HepG2 (cell line): Measurements from ENCODE around the gene LENEP. TPM values are rescaled to one million over a fixed set of nuclear protein-coding genes. Genes with fewer than 3 reads are reported as not detected.

Experiments used
- ATAC-seq: fragments of 200-7000 bp; cut with Tn5 transposase; 3 replicates; pipeline ENCODE4 v1.9.1; 2020; ENCODE audit warnings: mild to moderate bottlenecking, moderate library complexity
- BruUV-seq: library from RNA; stranded (reverse); fragments of 400-500 nt; replicated peaks from 2 replicates; lab custom pipeline; 2021; lab: Mats Ljungman, UMichigan
- CTCF ChIA-PET: fragments of 300-600 bp; formaldehyde crosslinking; extraction: SDS; loops from one replicate; lab custom pipeline; 2021; ENCODE audit warnings: low total read pairs, inconsistent platforms, low intra/inter-chr PET ratio; lab: Yijun Ruan, JAX
- POLR2A ChIA-PET: fragments of 350-600 bp; sonication (Branson Sonifier 250); formaldehyde crosslinking; loops from one replicate; lab custom pipeline; 2020; ENCODE audit warnings: antibody characterized with exemption, inconsistent platforms; lab: Yijun Ruan, JAX
- DNase-seq: peaks from one replicate; pipeline ENCODE4 v3.0.0-alpha.2; 2015; ENCODE audit warnings: low spot score
- FAIRE-seq: peaks from 3 replicates; lab custom pipeline; 2011; peaks lifted over from hg19 to GRCh38; lab: Jason Lieb, UNC
- H2AFZ ChIP-seq: one replicate; pipeline ENCODE4 v1.6.1; 2011; ENCODE audit warnings: low read length, inconsistent platforms
- H3K27ac ChIP-seq: fragments of 300-600 bp; 3 replicates; pipeline ENCODE4 v1.8.0; 2011; ENCODE audit warnings: mixed run types, mild to moderate bottlenecking, mixed read lengths, low read length, inconsistent platforms; ENCODE audit not compliant: insufficient read depth; ENCODE audit errors: extremely low read length
- H3K27me3 ChIP-seq, 2 experiments: fragments of 200-600 bp in 1 of 2; 2 replicates in 1 of 2; 3 replicates in 1 of 2; pipeline versions ENCODE4 v1.6.0 to v1.8.0; 2011; ENCODE audit warnings: low read length in 2 of 2, mild to moderate bottlenecking in 2 of 2, moderate library complexity in 2 of 2, inconsistent platforms in 1 of 2; ENCODE audit not compliant: insufficient read depth in 2 of 2, control insufficient read depth in 1 of 2
- H3K36me3 ChIP-seq, 2 experiments: fragments of 200-600 bp in 1 of 2; replicated peaks in 1 of 2; 2 replicates in 1 of 2; 3 replicates in 1 of 2; pipeline versions ENCODE4 v1.5.1 to v1.8.0; 2011; ENCODE audit warnings: low read length in 2 of 2, inconsistent platforms in 1 of 2; ENCODE audit not compliant: insufficient read depth in 2 of 2, control insufficient read depth in 1 of 2
- H3K4me1 ChIP-seq: 2 replicates; pipeline ENCODE4 v1.5.1; 2012; ENCODE audit warnings: low read length, inconsistent platforms; ENCODE audit not compliant: insufficient read depth
- H3K4me2 ChIP-seq: 2 replicates; pipeline ENCODE4 v1.6.0; 2011; ENCODE audit warnings: low read depth, low read length, inconsistent platforms
- H3K4me3 ChIP-seq, 3 experiments: fragments of 200-600 bp in 1 of 3; sonication (generic), shearing (Covaris generic) in 1 of 3; replicated peaks in 1 of 3; 2 replicates each; pipeline ENCODE4 v1.5.1; 2011 to 2016; ENCODE audit warnings: low read length in 3 of 3, inconsistent platforms in 2 of 3, low read depth in 2 of 3, mild to moderate bottlenecking in 2 of 3, control low read depth in 1 of 3, mixed read lengths in 1 of 3; ENCODE audit not compliant: insufficient read depth in 1 of 3
- H3K79me2 ChIP-seq: one replicate; pipeline ENCODE4 v1.6.1; 2011; ENCODE audit warnings: low read length, inconsistent platforms; ENCODE audit not compliant: insufficient read depth
- H3K9ac ChIP-seq: 2 replicates; pipeline ENCODE4 v1.6.0; 2011; ENCODE audit warnings: mild to moderate bottlenecking, low read depth, low read length, inconsistent platforms; ENCODE audit not compliant: insufficient read depth
- H3K9me3 ChIP-seq: 2 replicates; pipeline ENCODE4 v1.5.1; 2012; ENCODE audit warnings: mild to moderate bottlenecking, low read length
- H4K20me1 ChIP-seq: 2 replicates; pipeline ENCODE4 v1.6.0; 2011; ENCODE audit warnings: inconsistent platforms, mild to moderate bottlenecking, low read length, moderate library complexity; ENCODE audit not compliant: insufficient read depth
- CHD4 ChIP-seq: fragments of 200-600 bp; sonication (generic); IDR thresholded peaks from 2 replicates; pipeline ENCODE4 v1.7.0; 2017; ENCODE audit warnings: mild to moderate bottlenecking, low read length, borderline replicate concordance
- HOXA3 ChIP-seq: sonication (generic); formaldehyde crosslinking; IDR thresholded peaks from 2 replicates; pipeline ENCODE4 v1.5.0; 2020; ENCODE audit warnings: missing genetic modification reagents
- KDM5A ChIP-seq: fragments of 200-600 bp; sonication (generic); IDR thresholded peaks from 2 replicates; pipeline ENCODE4 v1.7.0; 2018; ENCODE audit warnings: antibody characterized with exemption, mild to moderate bottlenecking, low read length, borderline replicate concordance
- RORA ChIP-seq: sonication (generic); formaldehyde crosslinking; IDR thresholded peaks from 2 replicates; pipeline ENCODE4 v1.5.0; 2020; ENCODE audit warnings: mild to moderate bottlenecking, missing genetic modification reagents, moderate library complexity
- SAP130 ChIP-seq: IDR thresholded peaks from 2 replicates; pipeline ENCODE4 v1.6.1; 2016; ENCODE audit warnings: low read depth
- SIN3A ChIP-seq: IDR thresholded peaks from 2 replicates; pipeline ENCODE4 v1.6.1; 2011; ENCODE audit warnings: low read depth, mild to moderate bottlenecking, control low read depth, low read length, borderline replicate concordance
- SMAD3 ChIP-seq: sonication (generic); formaldehyde crosslinking; IDR thresholded peaks from 2 replicates; pipeline ENCODE4 v1.4.0; 2020; ENCODE audit warnings: missing genetic modification reagents
- TCF7 ChIP-seq: sonication (generic); IDR thresholded peaks from 2 replicates; pipeline ENCODE4 v1.6.1; 2016; ENCODE audit warnings: antibody characterized with exemption, low read depth
- ZFX ChIP-seq: sonication (generic); formaldehyde crosslinking; IDR thresholded peaks from 2 replicates; pipeline ENCODE4 v1.4.0; 2020; ENCODE audit warnings: mild to moderate bottlenecking, low read depth, missing genetic modification reagents, moderate library complexity
- ZNF143 ChIP-seq: sonication (generic); formaldehyde crosslinking; IDR thresholded peaks from 2 replicates; pipeline ENCODE4 v1.4.0; 2020; ENCODE audit warnings: missing genetic modification reagents
- ZNF543 ChIP-seq: sonication (generic); formaldehyde crosslinking; IDR thresholded peaks from 2 replicates; pipeline ENCODE4 v1.4.0; 2020; ENCODE audit warnings: mild to moderate bottlenecking, missing genetic modification reagents
- ZNF766 ChIP-seq: sonication (generic); formaldehyde crosslinking; IDR thresholded peaks from 2 replicates; pipeline ENCODE4 v1.5.0; 2020; ENCODE audit warnings: missing genetic modification reagents, borderline replicate concordance
- WGBS: methylation state at CpG from one replicate; pipeline ENCODE4 v1.1.6; 2017; ENCODE audit warnings: low lambda C conversion rate; 5-methylcytosine and 5-hydroxymethylcytosine counted together
- in situ Hi-C: cut with HindIII; loops from 2 replicates; pipeline ENCODE4 v1.10.0; 2017; ENCODE audit warnings: low pct_unique_long_range_greater_than_20kb; ENCODE audit not compliant: extremely low pct_ligation_motif_present
- intact Hi-C: fragments of 100-400 bp; cut with micrococcal nuclease; formaldehyde crosslinking; loops from one replicate; pipeline ENCODE4 v1.10.0; 2022; ENCODE audit not compliant: unreplicated experiment
- polyA plus RNA-seq, 8 experiments: library from polyadenylated mRNA; depleted of rRNA in 3 of 8; stranded (reverse) in 7 of 8; unstranded in 1 of 8; fragments of >200 nt; fragmentation: Illumina TruSeq in 4 of 8; extraction: Trizol in 4 of 8; gene quantifications; 2 replicates each; pipeline versions ENCODE4 v1.2.1 to v1.2.3, GENCODE V29; 2011 to 2016; ENCODE audit warnings: low read depth in 4 of 8, missing spikeins in 1 of 8, mixed read lengths in 1 of 8; ENCODE audit not compliant: insufficient read depth in 1 of 8
- total RNA-seq, 5 experiments: library from RNA; depleted of rRNA; stranded (reverse); fragments of >200 nt; fragmentation: Illumina TruSeq; extraction: Trizol; gene quantifications; 2 replicates each; pipeline ENCODE4 v1.2.3, GENCODE V29; 2016; ENCODE audit warnings: low read depth in 1 of 5
- TF ChIP-seq, protein P1 (sequence below): sonication (generic); formaldehyde crosslinking; IDR thresholded peaks from 2 replicates; pipeline ENCODE4 v1.4.0; 2020; ENCODE audit warnings: mild to moderate bottlenecking, missing genetic modification reagents
- TF ChIP-seq, protein P2 (sequence below): sonication (generic); formaldehyde crosslinking; IDR thresholded peaks from 2 replicates; pipeline ENCODE4 v1.4.0; 2020; ENCODE audit warnings: missing genetic modification reagents
- TF ChIP-seq, protein P3 (sequence below): sonication (generic); formaldehyde crosslinking; IDR thresholded peaks from 2 replicates; pipeline ENCODE4 v1.5.1; 2020; ENCODE audit warnings: mild to moderate bottlenecking, missing genetic modification reagents, borderline replicate concordance
- TF ChIP-seq, protein P4 (sequence below): sonication (generic); formaldehyde crosslinking; IDR thresholded peaks from 2 replicates; pipeline ENCODE4 v1.4.0; 2020; ENCODE audit warnings: low read depth, mild to moderate bottlenecking, missing genetic modification reagents

Gene LENEP
- total and polyA plus RNA-seq, 2 of the 13 experiments (the other 11 are each of a cell fraction or from before 2014, with no cell fraction given), result 0.29 TPM; not detected in 1

DNA sequence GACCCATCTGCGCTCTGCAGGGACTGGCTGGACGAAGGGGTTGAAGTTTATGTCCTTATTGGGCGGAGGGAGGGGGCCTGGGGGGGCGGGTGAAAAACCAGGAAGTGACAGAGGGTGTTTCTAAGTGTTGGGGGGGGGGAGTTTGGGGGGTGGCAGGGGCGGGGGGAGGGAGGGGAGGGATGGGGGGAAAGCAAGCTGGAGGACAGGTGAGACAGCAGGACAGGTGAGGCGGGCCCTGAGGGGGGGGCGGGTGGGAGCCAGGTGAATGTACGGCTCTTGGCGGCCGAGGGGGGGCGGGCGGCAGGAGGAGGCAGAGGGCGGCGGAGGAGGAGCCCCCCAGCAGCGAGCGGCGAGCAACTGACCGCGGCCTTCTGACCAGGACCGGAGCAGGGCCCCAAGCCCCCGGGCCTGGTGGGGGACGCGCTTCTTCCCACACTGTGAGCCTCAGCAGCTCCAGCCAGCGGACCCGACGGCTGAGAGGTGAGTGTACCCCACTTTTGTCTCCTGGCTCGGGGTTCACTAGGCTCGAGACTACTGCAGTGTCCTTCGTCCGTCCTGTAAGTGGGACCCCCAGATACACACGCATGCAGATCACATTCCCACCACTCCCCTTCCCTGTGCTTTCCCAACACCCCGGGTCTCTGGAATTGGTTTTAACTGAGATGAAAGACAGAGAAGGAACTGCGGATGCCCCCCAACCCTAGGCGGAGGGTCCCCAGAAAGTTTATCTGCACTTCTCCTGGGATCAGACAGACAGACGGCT, 9.3 kb downstream of the LENEP start, which contains the start of gene ZBTB7B (continued):
- TF ChIP-seq, protein P1, sequence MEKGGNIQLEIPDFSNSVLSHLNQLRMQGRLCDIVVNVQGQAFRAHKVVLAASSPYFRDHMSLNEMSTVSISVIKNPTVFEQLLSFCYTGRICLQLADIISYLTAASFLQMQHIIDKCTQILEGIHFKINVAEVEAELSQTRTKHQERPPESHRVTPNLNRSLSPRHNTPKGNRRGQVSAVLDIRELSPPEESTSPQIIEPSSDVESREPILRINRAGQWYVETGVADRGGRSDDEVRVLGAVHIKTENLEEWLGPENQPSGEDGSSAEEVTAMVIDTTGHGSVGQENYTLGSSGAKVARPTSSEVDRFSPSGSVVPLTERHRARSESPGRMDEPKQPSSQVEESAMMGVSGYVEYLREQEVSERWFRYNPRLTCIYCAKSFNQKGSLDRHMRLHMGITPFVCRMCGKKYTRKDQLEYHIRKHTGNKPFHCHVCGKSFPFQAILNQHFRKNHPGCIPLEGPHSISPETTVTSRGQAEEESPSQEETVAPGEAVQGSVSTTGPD (CRISPR knock-in tag), result no peak
- TF ChIP-seq ZFX (CRISPR knock-in tag) (peak; percentile 29; the same call in 1 of the 2 replicates), ZNF543 (CRISPR knock-in tag) (no peak), TCF7 (no peak), SIN3A (peak; percentile 43; the same call in 1 of the 2 replicates), SAP130 (CRISPR knock-in tag) (0 out of 2 replicates have a peak, but pooled peaks have one; percentile 32), SMAD3 (CRISPR knock-in tag) (0 out of 2 replicates have a peak, but pooled peaks have one; percentile 11), RORA (no peak)

DNA sequence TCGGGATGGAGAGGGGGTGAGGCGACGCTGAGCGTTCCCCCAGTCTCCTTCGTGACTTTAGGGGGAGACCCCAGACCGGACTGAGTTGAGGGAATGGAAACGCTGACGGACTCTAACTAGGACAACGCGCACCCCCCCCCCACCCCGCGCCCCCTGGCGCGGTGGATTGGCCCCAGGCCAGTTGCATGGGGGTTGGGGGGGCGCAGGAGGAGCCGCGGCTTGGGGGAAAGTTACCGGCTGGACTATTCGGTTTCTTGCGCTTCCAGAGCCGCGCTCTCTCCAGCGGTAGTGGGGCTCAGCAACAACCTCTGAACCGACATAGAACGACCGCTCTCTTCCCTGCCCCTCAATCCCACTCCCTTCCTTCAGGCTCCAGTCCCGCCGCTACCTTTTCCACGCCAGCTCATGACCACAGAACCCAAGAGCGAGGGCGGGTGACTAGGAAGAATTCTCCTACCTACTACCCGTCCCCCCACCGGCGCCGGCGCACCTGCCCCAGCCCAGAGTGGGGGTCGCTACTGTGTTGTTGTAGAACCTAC, 9.9 kb downstream of the LENEP start:
- Histone ChIP-seq H3K9ac (peak overlapping the region; percentile 95), H4K20me1 (peaks cover 4% of the 10 kb centered on the region; the same call in 1 of the 2 replicates), H3K36me3 (no peaks in the 10 kb centered on the region; a peak in 1 of 5 replicates), H3K9me3 (no peaks in the 10 kb centered on the region), H3K27me3 (no peaks in the 10 kb centered on the region; a peak in 1 of 5 replicates), H3K4me3 (peak overlapping the region; percentile 86 to 98 (median 98)), H3K4me1 (peaks cover 57% of the 10 kb centered on the region), H3K79me2 (peaks cover 39% of the 10 kb centered on the region), H3K4me2 (peak overlapping the region; percentile 89), H2AFZ (no peak overlapping the region), H3K27ac (peak overlapping the region; percentile 97)
- 0% methylated on average over 15 of the region's 37 CpGs for WGBS
- no peak for DNase-seq
- CTCF ChIA-PET, result interaction anchor here (1.6 to 6.8 kb wide), 2 partner anchors 14 kb away, joined by 5 to 54 read pairs; no protein-coding TSS in a partner anchor
- no peak for FAIRE-seq
- POLR2A ChIA-PET, result interaction anchor here (0.6 to 6.7 kb wide), 9 partner anchors 11 to 223 kb away, joined by 3 to 90 read pairs (median 4); partner anchors contain the start of genes PMVK and SLC50A1
- BruUV-seq, result TSS peak; percentile 49
- in situ Hi-C loops, result no loop called here
- intact Hi-C loops, result loop anchor here (5.0 kb wide), 1 partner anchor 446 kb away; the partner anchor contains the start of gene UBE2Q1
- ATAC-seq, result no peak
- TF ChIP-seq, protein P2, sequence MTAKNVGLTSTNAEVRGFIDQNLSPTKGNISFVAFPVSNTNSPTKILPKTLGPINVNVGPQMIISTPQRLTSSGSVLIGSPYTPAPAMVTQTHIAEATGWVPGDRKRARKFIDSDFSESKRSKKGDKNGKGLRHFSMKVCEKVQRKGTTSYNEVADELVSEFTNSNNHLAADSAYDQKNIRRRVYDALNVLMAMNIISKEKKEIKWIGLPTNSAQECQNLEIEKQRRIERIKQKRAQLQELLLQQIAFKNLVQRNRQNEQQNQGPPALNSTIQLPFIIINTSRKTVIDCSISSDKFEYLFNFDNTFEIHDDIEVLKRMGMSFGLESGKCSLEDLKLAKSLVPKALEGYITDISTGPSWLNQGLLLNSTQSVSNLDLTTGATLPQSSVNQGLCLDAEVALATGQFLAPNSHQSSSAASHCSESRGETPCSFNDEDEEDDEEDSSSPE (CRISPR knock-in tag), result no peak
- TF ChIP-seq, protein P3, sequence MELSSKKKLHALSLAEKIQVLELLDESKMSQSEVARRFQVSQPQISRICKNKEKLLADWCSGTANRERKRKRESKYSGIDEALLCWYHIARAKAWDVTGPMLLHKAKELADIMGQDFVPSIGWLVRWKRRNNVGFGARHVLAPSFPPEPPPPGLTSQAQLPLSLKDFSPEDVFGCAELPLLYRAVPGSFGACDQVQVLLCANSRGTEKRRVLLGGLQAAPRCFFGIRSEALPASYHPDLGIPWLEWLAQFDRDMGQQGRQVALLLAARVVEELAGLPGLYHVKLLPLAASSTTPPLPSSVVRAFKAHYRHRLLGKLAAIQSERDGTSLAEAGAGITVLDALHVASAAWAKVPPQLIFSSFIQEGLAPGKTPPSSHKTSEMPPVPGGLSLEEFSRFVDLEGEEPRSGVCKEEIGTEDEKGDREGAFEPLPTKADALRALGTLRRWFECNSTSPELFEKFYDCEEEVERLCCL (CRISPR knock-in tag), result 0 out of 2 replicates have a peak, but pooled peaks have one; percentile 14
- TF ChIP-seq, protein P4, sequence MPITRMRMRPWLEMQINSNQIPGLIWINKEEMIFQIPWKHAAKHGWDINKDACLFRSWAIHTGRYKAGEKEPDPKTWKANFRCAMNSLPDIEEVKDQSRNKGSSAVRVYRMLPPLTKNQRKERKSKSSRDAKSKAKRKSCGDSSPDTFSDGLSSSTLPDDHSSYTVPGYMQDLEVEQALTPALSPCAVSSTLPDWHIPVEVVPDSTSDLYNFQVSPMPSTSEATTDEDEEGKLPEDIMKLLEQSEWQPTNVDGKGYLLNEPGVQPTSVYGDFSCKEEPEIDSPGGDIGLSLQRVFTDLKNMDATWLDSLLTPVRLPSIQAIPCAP (CRISPR knock-in tag), result no peak
- TF ChIP-seq CHD4 (0 out of 2 replicates have a peak, but pooled peaks have one; percentile 24), HOXA3 (CRISPR knock-in tag) (0 out of 2 replicates have a peak, but pooled peaks have one; percentile 11), ZNF143 (0 out of 2 replicates have a peak, but pooled peaks have one; percentile 19), ZNF766 (no peak), KDM5A (0 out of 2 replicates have a peak, but pooled peaks have one; percentile 24)
